Germinal center (tissue), 1 donor: ENCODE data around the gene ACVR1B.

Experiments used
- DNase-seq: peaks from one replicate; pipeline ENCODE4 v3.0.0; 2012; ENCODE audit warnings: mixed read lengths, low spot score

The ACVR1B gene

DNA sequence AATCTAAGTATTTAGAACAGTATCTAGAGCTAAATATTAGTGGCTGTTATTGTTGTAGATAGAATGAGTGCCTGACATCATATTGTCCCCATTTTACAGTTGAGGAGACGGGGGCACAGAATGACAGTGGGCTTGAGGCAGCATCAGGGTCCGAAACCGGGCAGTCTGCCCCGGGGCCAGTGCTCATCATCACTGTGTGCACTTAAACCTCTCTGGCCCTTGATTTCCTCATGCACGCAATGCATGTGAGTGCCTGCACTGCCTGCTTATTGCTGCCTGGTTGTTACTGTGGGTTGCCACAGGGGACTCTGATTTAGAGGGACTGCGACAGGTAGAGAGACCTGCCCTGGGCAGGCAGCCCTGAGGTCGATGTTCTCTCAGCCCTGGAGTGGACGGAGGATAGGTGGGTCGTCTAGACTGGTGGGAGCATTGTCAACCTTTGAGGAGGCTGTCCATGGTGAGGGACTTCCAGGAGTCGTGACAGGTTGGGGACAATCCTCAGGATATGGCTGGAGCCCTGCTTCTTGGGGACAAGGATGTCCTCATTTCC lies 34.4 kb upstream of the ACVR1B start:
- no peak for DNase-seq

DNA sequence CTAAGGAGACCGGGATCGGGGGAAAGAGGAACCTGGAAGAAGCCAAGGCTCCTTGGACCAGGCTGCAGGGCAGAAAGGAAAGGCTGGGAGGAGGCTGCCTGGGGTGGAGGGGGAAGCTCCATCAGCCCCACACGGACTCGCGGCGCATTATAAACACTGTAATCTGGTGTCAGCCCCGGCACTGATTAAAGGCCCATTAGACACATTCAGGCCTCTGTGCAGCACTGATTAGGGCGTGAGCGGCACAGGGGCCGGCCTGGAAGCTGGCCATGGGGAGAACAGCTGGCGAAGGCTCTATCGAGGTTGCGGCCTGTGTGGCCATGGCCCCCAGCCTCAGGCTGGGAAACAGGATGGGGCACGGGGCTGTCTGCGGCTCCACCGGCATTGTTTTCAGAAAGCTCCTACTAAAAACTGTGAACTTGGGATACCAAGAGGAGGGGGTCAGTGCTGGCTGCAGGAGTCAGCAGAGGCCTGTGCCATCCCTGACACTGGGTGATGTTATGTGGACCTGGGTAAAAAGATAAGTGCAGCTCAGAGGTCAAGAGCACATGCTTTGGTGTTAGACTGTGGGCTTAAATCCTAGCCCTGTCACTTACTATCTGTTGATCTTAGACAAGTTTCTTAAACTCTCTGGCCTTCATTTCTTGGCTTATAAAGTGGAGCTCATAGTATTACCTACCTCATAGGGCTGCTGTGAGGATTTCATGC lies 33.6 kb upstream of the ACVR1B start:
- DNase-seq, result no peak

DNA sequence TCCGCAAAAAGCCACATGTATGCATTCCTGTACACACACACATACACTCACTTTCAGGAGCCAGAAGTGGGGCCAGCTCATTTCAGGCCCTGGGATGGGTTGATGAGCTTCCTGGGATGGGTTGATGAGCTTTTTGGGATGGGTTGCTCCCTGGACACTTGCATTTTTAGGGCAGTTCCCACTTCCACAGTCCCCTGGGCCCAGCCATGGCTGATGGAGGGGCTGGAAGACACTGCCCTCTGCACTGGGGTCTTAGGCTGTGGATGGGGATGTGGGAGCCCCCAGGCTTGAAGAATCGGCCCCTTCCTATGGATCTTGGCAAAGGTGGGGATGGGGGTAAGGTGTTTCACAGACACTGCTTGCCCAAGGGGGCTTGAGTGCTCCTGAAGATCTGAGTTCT lies 31.5 kb upstream of the ACVR1B start:
- DNase-seq, result no peak

DNA sequence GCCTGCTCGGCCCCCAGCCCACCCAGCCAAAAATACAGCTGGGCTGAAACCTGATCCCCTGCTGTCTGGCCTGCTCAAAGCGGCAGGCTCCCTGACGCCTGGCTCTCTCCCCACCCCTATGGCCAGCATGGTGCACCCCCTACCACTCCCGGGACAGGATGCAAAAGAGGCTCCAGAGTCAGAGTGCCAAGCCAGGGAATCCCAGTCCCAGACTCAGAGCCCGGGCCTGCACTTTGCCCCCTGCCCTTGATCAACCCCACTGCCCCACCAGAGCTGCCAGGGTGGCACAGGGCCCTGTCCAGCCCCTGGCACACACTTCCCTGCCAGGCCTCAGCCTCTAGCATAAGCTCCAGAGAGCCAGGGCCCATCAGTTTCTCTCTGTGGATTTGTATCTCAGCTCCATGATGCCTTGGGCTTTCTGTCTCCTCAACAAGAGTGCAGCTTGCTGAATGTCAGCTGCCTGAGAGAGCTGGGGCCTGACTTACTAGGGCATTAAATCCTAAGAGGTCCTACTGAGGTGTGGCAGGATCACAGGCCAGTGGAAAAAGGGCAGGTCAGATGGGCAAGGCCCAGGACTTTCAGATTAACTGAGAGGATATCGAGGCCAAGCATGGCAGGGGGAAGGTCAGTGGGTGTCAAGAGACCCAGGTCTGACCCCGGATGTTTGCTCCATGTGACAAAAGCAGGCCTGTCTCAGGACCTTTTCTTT lies 30.3 kb upstream of the ACVR1B start:
- DNase-seq, result no peak

DNA sequence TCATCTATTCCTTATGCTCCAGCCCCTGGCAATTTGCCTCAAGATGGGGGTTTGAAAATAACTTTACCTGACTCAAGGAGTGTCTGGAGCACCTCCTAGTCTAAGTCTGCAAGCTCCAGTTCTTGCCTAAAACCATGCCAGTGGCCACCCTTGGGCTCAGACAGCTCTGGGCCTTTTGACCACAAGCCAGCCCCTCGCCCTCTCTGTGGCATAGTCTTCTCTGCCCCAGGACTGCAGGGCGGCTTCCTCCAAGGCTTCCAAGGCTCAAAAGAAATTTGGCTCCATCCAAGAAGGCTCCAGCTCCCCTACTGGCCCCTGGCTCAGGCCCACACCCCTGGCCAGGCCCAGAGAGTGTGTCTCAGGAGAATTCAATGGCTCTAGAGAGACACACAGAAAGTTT lies 29.4 kb upstream of the ACVR1B start:
- no peak for DNase-seq

DNA sequence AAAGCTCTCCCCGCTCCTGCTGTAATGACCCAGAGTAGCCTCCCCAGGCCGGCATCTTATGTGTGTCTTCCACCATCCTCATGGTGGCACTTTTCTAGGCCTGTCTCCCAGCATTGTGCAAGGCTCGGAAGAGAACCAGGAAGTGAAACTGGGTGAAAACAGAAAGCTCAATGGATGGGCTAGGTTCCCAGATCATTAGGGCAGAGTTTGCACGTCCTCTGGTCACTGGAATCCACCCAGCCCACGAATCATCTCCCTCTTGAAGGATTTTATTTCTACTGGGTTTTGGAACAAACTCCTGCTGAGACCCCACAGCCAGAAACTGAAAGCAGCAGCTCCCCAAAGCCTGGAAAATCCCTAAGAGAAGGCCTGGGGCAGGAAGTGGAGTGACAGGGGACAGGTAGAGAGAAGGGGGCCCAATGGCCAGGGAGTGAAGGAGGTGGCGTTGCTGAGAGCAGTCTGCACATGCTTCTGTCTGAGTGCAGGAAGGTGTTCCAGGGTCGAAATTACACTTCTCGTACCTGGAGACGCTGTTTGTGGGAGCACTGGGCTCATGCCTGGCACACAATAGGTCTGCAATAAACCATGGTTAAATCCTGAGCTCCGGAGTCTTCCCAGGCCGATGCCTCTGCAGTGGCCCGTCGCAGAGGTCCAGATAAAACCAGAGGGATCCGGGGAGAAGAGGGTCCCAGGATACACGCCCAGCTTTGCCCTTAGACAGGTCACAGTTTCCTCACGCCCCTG lies 28.6 kb upstream of the ACVR1B start:
- DNase-seq, result no peak

DNA sequence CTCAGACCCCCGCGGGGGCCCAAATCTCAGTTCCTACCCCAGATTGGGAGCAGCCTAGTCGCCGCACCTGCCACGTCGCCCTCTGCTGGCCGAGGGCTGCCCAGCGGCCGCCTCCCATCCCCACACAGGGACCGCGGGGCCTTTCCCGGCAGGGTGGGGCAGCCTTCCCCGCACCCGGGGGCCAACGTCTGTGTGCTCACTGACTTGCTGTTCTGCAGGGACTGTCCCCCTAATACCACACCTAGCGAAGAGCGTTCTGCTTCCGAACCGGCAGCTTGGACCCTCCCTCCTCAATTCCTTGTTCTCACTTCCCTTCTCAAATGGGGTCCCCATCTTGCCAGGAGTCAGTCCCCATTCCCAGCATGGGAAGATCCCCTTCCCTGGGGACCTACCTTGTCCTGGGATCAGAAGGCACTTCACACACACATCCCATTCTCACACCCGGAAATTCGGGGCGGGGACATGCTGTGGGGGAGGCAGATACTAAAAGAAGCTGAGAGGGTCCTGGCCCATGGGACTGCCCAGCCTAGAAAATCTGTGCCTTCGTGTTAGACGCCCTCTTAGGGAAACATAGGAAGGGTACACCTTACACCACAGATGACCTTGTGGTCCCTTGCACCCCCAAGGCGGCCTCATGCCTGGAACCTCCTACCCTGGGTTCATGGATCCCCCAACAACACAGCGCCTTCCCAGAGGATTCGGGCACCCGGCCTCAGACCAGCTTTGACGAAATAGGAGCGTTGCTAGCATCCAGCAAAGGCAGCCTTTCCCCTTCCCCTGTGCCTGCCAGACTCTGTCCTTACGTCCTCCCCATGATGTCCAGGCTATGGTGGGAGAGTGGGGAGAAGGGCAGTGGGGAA lies 27.8 kb upstream of the ACVR1B start:
- DNase-seq, result peak; percentile 58

DNA sequence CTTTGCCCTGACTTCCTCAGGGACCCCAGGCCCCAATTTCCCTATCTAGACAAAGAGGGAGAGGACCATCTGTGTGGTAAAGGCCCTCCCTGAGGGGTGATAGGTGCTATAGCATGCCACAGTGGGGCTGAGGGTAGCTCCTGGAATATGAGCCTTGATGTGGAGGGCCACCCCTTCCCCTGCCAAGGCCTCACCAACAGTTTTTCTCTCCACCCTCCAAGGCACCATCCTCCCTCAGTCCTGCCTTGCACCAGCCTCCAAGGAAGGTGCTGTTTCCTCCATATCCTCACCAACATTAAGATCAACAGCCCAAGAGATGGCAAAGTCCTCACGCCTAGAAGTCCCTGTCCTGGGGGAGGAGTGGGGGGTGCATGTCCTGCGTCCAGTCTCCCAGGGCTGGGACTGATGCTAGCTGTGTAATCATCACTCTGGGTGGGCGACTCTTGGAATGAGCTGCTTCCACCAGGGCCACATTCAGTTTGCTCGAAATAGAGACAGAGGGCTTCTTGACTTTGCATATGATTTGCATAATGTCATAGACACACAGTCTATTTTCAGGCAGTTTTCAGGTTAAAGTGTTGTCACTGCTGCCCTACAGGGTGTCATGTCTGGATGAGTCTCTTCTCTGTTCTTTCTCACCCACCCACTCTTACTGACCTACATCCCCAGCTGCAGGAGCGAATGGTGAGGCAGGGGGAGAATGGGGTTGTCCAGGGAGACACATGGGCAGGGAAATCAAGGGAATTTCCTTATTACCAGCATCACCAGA lies 26.8 kb upstream of the ACVR1B start:
- peak; percentile 30 for DNase-seq

DNA sequence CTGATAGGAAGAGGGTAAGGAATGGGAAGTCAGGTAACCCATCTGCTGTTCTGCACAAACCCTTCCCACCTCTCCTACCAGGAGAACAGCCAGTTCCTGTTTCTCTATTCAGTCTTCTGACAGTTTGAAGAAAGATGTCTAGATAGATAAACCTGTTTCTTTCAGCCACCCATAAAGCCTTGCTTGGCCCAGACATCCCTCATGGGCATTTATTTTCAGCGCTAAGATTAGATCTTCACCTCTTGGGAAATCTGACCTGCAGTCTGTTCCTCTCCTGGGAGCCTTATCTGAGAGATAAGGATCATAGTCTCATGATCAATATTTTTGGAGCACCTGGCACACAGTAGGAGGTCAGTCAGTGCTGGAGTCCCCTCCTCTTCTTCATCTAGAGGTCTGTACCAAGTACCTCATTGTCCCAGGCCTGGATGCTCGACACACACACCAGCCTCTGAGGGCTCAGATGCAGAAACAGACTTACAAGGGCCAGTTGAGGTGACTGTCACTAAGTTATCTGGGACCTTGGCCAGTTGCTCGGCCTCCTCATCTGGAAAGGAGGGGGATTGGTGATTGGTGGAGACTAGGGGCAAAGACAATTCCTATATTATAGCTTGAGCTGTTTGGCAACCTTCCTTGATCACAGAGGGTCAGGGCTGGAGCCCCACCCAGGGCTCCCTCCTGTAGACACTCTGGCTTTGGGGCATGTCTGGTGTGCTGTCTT lies 26.0 kb upstream of the ACVR1B start:
- DNase-seq, result no peak

DNA sequence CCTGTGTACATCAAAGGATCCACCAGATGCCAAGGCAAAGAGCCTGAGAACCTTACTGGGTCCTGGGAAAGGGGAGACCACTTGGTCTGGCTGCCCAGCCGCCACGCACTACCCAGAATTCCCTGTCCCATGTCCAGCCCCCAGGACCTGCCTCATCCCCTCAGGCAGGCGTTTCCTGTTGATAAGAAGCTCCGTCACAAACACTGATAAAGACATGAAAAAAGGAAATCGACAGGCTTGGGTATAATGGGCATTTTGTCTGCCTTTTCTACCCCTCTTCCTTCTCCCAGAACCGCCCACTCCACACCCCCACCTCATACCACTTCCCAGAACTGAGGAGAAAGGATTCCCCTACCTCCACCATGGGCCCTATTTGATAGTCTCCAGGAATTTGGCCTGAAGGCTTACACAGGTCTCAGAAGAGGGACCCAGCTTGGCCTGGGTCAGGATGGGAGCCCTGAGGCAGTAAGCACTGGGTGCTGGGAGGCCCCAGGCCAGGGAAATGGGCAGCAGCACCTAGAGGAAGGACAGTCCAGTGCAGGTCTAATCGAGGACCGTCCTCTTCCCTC lies 25.4 kb upstream of the ACVR1B start:
- no peak for DNase-seq

DNA sequence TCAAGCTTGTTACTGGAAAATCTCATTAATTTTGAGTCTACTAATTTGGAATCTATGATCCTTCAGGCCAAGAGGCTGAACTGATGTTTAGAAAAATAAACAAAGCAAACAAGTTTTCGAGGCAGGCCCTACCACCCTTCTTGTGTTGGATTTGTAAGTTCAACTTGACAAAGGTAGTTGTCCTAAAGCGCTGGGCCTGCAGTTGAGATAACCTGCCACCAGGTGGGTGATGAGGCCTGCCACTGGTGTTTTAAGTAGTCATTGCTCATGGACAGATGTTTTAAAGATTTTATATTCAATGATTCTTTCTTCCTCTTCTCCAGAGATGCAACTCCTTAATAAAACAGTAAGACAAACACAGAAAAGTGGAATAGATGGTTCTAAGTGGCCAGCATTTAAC lies 24.8 kb upstream of the ACVR1B start:
- DNase-seq, result peak; percentile 45

DNA sequence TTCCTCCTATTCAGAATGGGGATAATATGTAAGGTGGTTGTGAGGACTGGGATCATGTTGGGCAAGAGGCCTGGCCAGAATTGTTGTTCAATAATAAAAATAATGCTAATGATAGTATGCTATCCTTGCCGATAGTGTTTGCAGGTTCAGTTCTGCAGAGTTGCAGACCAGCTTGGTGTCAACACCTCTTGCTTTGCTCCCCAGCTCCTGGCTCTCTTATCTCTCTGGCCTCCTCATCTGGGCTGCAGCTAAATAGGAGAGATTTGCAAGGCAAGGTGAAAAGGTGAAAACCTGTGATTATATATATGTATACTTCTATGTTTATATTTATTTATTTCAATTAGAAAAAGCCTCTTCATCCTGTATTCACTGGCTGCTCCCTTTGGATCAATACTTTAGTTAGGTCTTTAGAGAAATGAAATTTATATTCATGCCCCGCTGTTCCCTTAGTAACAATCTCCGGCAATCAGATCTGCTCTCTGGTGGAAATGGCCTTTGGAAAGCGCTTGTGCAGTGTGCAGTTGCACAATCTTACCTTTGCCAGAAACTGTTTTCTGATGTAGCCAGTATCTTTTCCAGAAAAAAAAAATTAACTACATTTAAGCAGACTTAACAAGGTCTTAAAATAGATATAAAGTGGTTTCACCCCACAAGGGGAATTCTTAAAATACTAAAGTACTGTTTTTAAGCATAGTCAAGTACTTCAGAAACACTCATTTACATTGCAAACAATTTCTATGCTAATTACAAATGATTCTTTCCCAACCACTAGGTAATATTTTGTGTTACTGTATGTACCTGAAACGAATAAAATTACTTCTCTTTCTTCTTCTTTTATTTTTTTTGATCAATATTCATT lies 19.1 kb upstream of the ACVR1B start:
- DNase-seq, result no peak

DNA sequence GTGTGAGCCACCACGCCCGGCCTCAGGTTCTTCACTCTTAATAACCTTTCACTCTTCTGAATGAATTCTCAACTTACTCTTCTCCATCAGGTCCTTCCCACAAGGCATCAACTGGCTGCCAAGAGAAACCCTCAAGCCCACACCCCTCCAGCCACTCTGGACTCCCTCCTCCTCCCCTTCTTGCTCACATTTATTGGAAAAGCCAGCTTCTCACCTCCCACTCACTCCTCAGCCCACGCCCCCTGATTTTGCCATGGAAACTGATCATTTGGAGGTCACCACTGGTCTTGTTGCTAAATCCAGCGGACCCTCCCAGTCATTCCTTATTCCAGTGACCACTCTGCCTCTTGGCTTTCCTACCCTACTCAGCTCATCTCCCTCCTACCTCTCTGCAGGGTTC lies 17.4 kb upstream of the ACVR1B start:
- DNase-seq, result no peak

DNA sequence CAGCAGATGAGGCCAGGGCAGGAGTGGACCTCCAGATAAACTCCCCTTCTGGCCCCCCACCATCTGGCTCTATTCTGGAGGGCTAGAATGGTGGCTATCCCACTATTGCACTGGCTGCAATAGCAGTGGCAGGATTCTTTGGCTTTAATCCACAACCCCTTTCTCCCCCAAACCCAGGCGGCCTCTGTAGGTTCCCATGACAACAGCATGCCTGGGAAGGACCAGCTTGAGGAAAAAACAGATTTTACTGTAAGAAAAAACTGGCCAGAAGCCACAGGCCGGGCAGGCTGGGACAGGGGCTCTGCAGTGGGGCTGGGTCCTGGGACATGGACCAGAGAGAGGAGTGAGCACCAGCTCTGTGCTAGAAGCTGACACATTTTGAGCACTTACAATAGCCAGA lies 13.6 kb upstream of the ACVR1B start:
- no peak for DNase-seq

DNA sequence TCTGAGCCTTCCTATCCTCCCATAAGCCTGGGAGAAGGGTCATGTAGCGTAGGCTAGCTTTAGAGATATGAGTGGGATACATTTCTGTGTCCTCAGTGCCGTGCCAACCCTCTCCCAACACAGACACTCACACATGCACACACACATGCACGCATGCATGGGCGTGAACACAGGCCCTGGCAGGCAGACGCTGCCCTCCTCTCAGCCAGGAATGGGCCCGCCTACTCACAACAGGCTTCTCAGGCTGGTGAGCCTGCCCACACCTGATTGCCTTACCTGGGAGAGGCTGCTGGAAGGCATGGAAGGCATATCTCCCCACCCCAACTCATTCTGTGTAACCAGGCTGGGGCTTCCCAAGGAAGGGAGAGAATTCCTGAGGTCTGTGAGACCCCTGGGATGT lies 12.8 kb upstream of the ACVR1B start:
- no peak for DNase-seq

DNA sequence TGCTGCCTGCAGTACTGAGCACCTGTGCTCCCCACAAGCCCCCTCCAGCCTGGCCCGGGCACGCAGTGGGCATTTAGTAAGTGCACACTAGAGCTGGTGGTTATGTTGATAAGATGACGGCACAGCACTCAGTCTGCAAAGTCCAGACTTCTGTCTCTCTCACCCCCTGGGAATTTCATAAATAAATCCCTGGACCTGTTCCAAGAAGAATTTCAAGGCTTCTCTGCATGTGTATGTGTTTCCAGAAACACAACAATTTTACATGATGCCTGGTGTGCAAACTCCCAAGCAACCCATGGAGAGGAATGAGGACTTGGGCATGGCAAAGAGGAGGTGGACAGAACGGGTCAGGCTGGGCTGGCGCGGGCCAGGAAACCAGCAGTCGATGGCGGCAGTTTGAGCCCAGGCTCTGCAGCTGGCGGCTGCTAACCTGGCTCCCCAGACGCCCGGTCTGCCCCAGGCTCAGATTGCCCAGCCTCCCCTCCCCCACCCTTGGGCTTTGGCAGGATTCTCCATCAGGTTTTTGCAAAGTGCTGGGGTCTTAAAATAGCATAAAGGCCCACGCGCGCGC lies 10.4 kb upstream of the ACVR1B start:
- no peak for DNase-seq

DNA sequence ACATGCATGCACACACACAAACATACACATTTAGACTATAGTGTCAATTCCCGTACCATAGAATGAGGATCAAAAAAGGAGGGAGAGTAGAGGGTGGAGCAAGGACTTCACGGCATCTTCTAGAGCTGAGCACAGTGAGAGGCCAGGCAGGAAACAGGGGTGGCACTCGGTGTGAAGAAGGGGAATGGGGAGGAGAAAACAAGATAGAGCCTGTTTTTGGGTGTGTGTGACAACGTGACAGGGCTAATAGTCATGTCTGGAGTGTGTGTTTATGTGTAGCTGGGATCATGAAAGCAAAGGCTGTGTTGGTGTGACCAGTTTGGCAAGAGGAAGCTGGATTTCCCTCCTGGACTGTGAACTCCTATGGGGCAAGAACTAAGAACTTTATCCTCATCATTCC lies 9.9 kb upstream of the ACVR1B start:
- DNase-seq, result no peak

DNA sequence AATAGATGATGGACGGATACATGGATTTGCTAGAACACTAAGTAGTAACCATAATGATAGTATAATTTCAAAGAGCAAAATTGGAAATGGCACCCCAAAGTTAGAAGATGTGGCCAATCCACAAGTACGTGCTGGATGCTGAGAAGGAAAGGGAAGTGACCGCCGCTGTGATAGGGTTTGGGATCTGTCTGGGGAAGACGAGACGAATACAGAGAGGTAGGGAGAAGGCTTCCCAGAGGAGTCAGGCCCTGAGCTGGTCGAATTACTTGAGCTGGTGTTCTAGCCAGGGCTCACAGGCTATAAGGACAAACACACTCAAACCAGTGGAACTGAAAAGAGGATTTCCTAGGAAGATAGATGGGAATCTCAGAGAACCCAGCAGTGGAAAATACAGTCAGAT lies 9.4 kb upstream of the ACVR1B start:
- no peak for DNase-seq

DNA sequence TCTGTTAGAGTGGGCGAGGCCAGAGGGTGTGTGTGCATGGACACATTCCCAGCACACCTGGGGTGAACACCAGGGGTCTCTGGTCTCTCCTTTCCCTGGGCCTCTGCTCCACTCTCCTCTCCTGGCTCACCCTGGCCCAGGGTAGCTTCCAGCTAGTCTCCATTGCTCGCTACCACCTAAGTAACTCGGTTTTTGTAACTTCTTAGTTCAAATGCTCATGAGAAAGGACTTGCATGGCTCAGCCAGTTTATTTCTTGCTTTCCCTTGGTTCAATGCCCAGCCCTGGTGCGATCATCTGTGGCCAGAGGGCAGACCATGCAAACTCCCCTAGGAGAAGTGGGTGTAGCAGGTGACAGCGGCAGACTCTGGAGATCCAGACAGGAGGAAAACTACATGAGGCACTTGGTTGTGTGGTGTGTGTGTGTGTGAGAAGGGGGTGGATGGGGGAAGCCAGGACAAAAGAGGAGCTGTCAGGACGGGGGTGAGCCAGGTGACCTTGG lies 8.9 kb upstream of the ACVR1B start:
- no peak for DNase-seq
